GM21528 (cell line): ENCODE measurements around the gene PCDHGA11.
"Not testable (repeated sequence)": the region's sequence is repeated elsewhere in the genome, so short reads cannot be mapped to it uniquely, and the experiment has no call there.

ENCODE experiments used
- ATAC-seq: cut with Tn5 transposase; IDR thresholded peaks from one replicate; pipeline ENCODE4 v1.9.1; 2021; ENCODE audit warnings: mild to moderate bottlenecking, moderate library complexity; ENCODE audit not compliant: unreplicated experiment, low FRiP score

PCDHGA11 gene

DNA sequence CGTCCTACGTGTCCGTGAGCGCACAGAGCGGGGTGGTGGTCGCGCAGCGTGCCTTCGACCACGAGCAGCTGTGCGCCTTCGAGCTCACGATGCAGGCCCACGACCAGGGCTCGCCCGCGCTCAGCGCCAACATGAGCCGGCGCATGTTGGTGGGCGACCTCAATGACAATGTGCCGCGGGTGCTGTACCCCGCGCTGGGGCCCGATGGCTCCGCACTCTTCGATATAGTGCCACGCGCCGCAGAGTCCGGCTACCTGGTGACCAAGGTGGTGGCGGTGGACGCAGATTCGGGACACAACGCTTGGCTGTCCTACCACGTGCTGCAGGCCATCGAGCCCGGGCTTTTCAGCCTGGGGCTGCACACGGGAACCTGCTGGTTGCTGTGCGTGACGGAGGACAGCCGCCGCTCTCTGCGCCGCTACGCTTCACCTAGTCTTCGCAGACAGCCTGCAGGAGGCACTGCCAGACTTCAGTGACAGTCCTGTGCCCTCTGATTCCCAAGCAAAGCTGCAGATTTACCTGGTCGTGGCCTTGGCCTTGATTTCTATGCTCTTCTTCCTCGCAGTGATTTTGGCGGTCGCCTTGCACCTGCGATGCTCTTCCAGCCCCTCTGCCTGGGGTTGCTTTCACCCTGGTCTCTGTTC is 7.1 kb downstream of the PCDHGA11 start:
- ATAC-seq, result no peak

DNA sequence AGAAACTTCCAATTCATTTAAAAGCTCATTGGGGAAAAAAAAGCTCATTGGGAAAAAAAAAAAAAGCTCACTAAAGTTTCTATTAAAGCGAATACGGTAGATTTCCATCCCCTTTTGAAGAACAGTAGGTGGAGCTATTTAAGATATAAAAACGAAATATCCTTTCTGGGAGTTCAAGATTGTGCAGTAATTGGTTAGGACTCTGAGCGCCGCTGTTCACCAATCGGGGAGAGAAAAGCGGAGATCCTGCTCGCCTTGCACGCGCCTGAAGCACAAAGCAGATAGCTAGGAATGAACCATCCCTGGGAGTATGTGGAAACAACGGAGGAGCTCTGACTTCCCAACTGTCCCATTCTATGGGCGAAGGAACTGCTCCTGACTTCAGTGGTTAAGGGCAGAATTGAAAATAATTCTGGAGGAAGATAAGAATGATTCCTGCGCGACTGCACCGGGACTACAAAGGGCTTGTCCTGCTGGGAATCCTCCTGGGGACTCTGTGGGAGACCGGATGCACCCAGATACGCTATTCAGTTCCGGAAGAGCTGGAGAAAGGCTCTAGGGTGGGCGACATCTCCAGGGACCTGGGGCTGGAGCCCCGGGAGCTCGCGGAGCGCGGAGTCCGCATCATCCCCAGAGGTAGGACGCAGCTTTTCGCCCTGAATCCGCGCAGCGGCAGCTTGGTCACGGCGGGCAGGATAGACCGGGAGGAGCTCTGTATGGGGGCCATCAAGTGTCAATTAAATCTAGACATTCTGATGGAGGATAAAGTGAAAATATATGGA is 9.7 kb downstream of the PCDHGA11 start, which contains the start of gene PCDHGA12:
Gene PCDHGA12, plus strand, starts transcription at position 176 of the 782 bp plus-strand sequence. Its CDS starts 253 bp downstream, at position 429.
- ATAC-seq, result peak; percentile 80

- ATAC-seq, result no peak
Measured at GRCh38 chr5:141431286-141431685, 10.4 kb downstream of the PCDHGA11 start.

- ATAC-seq, result not testable (repeated sequence)
Measured at GRCh38 chr5:141432308-141432707, 11.5 kb downstream of the PCDHGA11 start.

DNA sequence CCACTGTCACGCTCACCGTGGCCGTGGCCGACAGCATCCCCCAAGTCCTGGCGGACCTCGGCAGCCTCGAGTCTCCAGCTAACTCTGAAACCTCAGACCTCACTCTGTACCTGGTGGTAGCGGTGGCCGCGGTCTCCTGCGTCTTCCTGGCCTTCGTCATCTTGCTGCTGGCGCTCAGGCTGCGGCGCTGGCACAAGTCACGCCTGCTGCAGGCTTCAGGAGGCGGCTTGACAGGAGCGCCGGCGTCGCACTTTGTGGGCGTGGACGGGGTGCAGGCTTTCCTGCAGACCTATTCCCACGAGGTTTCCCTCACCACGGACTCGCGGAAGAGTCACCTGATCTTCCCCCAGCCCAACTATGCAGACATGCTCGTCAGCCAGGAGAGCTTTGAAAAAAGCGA is 11.9 kb downstream of the PCDHGA11 start:
- not testable (repeated sequence) for ATAC-seq

DNA sequence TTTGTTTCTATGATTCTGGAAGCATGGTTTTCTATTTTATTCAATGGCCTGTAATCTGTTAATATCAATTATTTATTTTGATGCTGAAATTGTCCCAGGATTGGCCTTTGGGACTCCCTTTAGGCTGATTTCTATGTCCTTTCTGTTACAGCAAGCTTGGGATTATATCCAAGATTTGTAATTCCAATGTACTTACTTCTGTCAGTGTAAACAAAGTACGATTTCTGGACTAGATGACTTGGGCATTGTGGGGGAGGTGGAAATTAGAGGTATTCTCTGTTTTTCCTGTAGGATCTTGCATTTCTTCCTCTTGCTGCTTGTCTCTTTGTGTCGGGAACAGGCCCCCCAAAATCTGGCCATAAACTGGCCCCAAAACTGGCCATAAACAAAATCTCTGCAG is 13.2 kb downstream of the PCDHGA11 start:
- no peak for ATAC-seq

DNA sequence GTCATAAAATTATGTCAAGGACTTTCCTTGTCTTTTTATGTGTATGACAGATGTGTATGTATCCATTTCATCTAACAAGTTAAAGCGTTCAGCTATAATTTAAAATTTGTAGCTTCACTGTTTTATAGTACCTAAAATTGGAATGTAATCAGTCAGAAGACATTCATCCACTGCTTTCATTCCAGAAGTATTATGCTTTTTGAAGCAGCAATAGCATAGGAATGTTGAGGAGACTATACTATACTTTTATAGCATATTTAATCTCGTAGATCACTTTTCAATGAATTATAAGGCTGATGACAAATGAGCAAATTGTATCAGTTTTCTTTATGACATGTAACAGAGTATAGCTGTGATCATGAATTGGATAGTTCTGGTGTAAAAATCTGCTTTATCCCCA is 16.4 kb downstream of the PCDHGA11 start:
- no peak for ATAC-seq

- ATAC-seq, result no peak
Measured at GRCh38 chr5:141439411-141440141, 18.7 kb downstream of the PCDHGA11 start.

DNA sequence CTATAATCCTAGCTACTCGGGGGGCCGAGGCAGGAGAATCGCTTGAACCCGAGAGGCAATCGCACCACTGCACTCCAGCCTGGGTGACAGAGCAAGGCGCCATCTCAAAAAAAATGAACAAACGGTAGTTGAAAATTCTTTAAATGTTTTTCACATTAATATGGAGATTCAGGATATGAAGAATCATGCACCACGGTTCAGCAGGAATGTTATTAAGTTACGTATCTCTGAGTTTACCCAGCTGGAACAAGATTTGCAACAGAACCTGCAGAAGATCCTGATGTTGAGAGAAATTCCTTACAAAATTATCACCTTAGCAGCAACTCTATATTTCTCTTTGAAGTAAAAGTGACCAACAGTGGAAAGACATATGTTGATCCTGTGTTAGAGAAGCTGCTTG is 19.5 kb downstream of the PCDHGA11 start:
- ATAC-seq, result no peak

GRCh38 chr5:141441571-141442170 is 20.8 kb downstream of the PCDHGA11 start:
- no peak for ATAC-seq

- no peak for ATAC-seq
Measured at GRCh38 chr5:141465351-141465750, 44.5 kb downstream of the PCDHGA11 start.
